NCI-H345 treated with DMSO at 0.1 percent for 48 hours (cell line): ENCODE measurements around the gene KCNA1.

Experiments
- DNase-seq: peaks from one replicate; lab custom pipeline; 2025; ENCODE audit not compliant: unreplicated experiment; lab: John Stamatoyannopoulos, UW

The KCNA1 gene

DNA sequence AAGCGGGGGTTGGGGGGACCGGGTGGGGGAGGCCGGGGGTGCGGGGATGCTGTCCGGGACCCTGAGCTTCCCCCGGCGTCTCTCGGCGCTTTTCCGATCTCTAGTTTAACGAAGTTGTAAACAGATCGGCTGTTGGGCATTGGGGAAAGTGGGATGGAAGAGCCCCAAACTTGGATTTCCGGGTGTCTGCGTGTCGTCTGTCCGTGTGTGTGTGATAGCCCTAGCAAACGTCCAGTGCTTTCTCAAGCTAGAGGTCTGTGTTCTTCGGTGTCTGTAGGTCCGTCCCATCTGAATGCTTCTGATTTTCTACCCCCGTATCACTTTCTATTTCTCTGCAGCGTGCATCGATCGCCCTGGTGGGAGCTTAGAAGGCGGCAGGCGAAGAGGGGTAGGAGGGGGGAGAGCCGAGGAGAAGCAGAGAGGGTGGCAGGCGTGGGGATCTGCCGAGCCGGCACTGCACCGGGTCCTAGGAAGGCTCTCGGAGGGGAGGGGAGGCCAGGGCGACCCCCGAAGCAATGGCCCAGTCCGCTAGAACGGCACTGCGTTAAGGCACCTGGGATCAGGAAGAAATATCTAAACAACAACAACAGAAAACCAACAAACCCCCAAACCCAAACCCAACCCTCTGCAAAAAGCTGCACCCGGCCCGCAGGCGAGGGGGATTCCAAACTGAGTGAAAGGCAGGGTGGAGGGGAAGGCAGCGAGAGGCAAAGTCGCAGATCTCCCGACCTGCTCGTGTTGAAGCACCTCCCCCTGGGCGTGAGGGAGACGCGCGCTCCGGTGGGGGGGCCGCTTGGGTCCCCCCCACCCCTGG is 1.0 kb downstream of the KCNA1 start:
- DNase-seq, result peak; percentile 19

DNA sequence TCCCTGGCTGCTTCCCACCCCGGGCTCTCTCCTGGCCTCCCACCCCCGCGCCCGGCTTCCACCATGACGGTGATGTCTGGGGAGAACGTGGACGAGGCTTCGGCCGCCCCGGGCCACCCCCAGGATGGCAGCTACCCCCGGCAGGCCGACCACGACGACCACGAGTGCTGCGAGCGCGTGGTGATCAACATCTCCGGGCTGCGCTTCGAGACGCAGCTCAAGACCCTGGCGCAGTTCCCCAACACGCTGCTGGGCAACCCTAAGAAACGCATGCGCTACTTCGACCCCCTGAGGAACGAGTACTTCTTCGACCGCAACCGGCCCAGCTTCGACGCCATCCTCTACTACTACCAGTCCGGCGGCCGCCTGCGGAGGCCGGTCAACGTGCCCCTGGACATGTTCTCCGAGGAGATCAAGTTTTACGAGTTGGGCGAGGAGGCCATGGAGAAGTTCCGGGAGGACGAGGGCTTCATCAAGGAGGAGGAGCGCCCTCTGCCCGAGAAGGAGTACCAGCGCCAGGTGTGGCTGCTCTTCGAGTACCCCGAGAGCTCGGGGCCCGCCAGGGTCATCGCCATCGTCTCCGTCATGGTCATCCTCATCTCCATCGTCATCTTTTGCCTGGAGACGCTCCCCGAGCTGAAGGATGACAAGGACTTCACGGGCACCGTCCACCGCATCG is 1.8 kb downstream of the KCNA1 start:
- DNase-seq, result no peak

- no peak for DNase-seq
These were observed 5.0 kb downstream of the KCNA1 start for GRCh38 chr12:4914720-4915119.

DNA sequence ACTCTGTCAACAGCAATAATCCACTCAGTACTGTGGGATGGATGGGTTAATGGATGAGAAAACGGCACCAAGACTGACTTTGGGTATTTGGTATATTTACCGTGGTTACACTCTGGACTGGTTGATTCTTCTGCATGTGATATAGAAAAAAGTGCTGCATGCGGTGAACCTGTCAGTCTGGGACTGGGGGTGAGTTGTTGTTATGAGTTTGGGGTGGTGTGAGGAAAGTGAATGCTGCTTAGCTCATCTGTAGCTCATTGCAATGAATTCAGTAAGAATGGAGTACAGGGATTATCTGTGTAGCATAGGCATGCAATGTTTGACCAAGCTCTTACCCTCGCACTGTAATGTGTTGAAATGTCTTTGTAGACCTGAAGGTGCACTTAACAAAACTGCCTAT is 6.0 kb downstream of the KCNA1 start:
- DNase-seq, result no peak

DNA sequence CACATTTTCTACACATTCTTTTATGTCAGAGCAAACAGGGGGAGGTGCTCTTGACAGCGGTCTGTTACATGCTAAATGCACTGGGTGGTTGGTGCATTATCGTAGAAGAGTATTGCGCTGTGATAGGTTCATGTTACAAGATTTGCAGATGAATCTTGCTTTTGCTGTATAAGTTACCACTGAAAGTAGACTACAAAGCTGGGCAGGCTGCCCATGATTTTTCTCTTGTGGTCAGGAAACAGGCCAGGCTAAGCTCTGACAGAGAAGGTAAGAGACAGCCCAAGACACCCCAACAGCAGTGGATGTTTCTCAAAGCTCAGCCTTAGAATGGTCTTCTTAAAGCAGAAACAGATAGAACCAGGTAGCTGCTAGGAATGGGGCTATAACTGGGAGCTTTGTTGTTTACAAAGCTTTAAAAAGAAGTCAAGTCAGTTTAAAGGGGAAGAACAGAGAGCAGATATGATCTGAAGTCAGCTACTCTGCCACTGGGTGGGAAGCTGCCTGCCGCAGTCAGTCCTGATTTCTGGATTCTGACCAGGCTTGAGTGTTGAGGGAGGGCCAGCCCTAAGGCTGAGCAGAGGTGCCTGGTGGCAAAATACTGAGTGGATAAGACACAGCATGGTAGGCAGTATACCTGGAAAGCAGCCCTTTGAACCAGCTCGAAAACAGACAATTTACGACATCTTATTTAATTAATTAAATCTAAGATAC is 9.4 kb downstream of the KCNA1 start:
- no peak for DNase-seq

- no peak for DNase-seq
These were observed 22.9 kb downstream of the KCNA1 start for GRCh38 chr12:4932576-4932975.

DNA sequence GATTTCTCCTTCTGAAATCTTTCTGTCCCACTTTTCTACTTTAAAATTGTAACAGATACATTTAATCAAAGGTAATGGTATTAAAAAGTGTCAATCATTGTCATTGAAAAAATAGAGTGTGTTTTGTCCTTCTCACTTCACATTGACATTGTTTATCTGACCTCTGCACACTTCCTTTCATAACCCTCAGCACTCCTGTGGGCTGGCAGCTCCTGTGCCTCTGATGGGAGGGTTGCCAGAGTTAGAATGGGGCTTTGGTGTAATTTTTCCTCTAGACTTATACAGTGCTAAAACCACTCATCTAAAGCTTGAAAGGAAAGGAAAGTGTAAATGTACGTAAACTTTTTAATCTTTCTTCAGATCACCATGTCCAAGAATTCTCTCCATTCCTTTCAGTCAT is 23.7 kb downstream of the KCNA1 start:
- no peak for DNase-seq

GRCh38 chr12:4934407-4935035 is 24.8 kb downstream of the KCNA1 start:
- no peak for DNase-seq

DNA sequence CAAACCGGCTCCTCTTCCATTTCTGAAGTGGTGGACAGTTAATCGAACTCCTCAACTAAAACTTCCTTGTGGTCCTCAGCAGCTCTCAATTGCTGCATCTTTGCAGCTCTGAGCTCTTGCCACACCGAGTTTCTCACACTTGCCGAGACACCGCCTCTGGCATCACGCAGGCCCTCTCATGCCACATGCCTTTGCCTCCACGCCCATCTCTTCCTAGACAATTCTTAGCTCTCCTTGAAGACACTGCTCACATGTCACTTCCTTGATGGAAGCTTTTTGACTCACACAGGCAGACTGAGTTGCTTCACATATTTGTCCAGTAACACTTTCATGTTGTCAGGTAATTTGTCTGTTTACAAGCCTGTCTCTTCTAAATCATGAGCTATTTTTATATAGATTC is 29.2 kb downstream of the KCNA1 start:
- no peak for DNase-seq

DNA sequence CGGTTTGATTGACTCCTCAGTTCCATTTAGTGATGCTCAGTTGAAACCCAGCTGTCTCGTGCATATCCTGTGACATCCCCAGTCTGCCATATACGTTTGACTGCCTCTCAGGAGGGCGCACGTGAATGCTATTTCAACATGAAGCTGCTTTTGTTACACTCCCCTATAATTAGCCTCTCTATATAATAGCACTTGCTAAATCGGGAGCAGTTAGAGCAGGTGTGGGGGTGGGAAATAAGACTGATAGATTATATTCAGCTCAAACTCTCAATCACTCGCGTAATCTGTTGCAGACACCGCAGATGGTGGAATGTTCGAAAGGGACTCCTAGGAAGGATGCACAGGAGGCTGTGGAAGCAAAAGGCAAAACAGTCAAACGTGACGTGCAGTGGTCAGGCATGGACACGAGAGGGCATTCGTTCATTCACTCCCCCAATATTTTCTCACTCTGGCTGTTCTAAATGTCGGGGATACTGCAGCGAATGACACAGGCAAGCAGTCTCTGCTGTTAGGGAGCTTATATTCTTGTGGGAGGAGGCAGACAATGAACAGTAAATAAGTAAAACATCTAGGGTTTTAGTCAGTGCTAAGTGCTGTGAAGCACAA is 29.8 kb downstream of the KCNA1 start:
- DNase-seq, result peak; percentile 97

- DNase-seq, result no peak
These were observed 33.6 kb downstream of the KCNA1 start for GRCh38 chr12:4943067-4943937.

DNA sequence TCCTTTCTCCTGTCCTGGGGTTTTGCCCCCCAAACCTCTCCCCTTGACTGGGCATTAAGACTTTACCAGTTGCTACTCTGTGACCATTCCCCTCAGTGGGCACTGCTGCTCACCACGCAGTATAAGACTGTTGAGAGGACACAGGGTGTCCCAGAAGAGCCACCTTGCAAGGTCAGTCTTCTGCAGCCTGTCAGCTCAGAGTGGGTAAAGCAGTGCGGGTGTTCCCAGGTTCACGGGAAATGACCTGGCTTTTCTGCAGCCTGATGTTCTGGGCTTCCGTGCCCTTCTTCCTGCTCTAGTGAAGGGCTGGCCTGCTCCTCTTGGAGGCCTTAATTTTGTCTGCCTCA is 34.2 kb downstream of the KCNA1 start:
- DNase-seq, result no peak

DNA sequence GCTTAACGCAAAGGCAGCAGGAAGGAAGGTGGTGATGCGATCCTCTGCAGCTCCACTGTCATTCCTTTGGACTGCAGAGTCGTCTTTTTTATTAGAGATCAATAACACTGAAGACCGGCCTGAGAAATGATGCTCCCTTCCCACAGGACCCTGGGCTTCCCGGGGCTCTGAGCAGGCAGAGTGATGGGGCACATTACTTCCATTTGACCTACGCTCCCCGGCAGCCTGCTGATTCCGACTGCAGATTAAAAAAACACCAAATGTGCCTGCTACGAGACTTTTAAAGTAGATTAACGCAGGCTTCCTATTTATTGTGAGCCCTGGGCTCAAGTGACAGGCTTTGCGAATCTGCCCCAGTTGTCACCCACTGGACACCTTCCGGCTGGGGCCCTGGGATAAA is 37.5 kb downstream of the KCNA1 start:
- no peak for DNase-seq

DNA sequence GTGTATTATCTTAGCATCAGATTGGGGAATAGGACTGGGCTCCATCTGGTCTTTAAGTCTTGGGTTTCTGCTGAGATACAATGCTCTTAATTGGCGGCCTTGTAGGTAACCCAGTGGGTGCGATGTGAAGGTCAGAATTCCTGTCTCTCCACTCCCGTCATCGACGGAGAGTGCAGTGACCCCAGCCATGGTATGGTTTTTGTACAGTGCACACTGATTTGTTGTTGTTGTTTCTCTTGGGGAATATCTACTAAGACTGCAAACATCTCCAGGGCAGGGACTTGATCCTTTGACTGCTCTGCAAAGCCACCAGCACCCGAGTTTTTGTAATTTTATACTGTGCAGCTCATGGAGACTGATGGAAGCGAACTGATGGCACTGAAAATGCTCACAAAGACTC is 41.4 kb downstream of the KCNA1 start:
- DNase-seq, result no peak

DNA sequence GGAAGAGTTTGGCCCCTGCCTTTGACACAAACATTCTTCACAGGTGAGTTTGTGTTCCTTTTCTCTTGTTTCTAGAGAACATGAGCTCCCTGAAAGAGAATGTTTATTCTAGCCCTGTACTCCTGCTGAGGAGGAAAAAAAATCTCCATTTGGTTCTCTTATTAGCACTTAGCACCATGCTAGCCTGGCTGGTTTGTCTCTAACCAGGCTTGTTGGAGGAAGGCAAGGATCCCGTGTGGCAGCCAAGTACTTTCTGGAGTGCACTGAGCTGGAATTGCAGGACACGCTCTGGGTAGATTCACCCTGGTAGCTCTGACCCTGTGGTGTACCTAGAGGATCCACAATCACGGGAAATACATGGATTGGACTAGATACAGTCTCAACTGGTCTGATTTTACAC is 41.9 kb downstream of the KCNA1 start:
- DNase-seq, result no peak

GRCh38 chr12:4954621-4955354 is 45.1 kb downstream of the KCNA1 start:
- DNase-seq, result no peak

GRCh38 chr12:4956054-4956453 is 46.3 kb downstream of the KCNA1 start:
- no peak for DNase-seq

DNA sequence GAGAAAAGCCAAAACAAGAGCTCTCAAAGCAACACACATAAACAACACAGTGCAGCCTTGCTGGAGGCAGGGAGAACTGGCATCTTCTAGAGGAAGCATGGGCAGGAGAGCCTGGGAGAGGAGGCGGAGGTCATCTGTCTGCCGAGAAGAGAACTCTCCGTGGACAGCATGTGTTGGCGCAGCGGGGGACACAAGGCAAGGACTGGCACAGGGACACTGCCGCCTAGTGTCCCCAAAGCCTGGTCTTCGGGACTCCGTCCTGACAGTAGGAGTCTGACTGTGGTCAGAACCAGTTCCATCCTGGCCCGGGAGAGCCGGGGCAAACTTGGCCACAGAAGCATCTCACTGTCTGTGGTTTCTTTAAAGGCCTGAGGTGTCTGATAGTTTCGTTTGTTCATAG is 47.3 kb downstream of the KCNA1 start:
- no peak for DNase-seq

DNA sequence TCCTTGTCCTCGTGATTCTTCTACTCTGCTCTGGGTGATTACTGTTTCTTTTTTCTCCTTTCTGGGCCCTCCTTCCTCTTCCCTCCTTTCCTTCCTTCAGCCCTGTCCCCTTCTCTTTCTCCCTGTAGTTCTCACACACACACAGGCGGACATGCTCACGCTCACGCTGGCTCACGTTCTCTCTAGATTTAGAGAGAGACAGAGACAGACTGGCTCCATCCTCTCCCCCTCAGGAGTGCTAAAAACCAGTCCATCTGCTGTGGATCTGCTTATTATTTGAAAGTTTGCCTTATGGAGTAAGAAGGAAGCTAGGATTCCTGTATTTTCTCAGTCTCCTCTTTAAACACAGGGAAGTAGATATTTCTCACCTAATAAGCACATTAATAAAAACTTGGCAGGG is 48.1 kb downstream of the KCNA1 start:
- no peak for DNase-seq
